ENCODE results near the gene FCRL4.

- TF ChIP-seq CTCF (IDR thresholded peaks at IDR 0.05) (no peak), ZNF232 (CRISPR knock-in tag; IDR thresholded peaks at IDR 0.05) (no peak), FOXJ3 (CRISPR knock-in tag; IDR thresholded peaks at IDR 0.05; ENCODE audit: borderline replicate concordance) (no peak)
Measured at GRCh38 chr1:157566484-157567300, 31.2 kb downstream of the FCRL4 start.
